Heart left ventricle (tissue), 13 donors: Measurements from ENCODE around the gene DMD.

ENCODE experiments used
- CTCF ChIP-seq, 12 donors: fragments of 200-600 bp; sonication (generic) in 4 of 12; IDR thresholded peaks; one replicate each; pipeline versions ENCODE4 v1.5.0 to v1.8.0; 2018 to 2022; ENCODE audit warnings: antibody characterized with exemption in 12 of 12, mild to moderate bottlenecking in 5 of 12
- POLR2A ChIP-seq, 2 donors: fragments of 450-650 bp; IDR thresholded peaks; one replicate each; pipeline ENCODE4 v1.6.1; 2017; ENCODE audit warnings: antibody characterized with exemption in 2 of 2, mild to moderate bottlenecking in 2 of 2, moderate library complexity in 2 of 2
- donor health status: ischemic (EF 13 %, LVEDD 7.1; RV severe dilation, severe dysfunction).
- donor health status: DM: no; HTN: yes; CAD: no.
- donor health status: DM: no; HTN: no; CAD: no.
- donor health status: ischemic (EF 25% LVEDD 6.9; RV normal size, moderate dysfunction).
- donor health status: ischemic (EF 25% LVEDD 5.7; RV mildly dilated, moderate dysfunction).
- donor health status: ischemic (EF 35%, LVEDD 5.7; RV mildly dilated, moderate dysfunction).
- donor health status: nonischemic (EF 11% LVEDD 7.7; RV severe dilation, severe dysfunction).
- donor health status: DM: yes; HTN: yes; CAD: no.
- donor health status: PGD.
- donor health status: ischemic (EF 29% LVEDD 5.4; RV normal size, mild dysfunction).
- donor health status: nonischemic (EF 23%, LVEDD 6.1; RV moderate dilation, normal function).

GRCh38 chrX:31629195-31629594 lies 1582.2 kb downstream of the DMD start:
- TF ChIP-seq CTCF (IDR thresholded peaks at IDR 0.05), result no peak
- TF ChIP-seq POLR2A (IDR thresholded peaks at IDR 0.05), result no peak
